Transverse colon (tissue), 4 donors: ENCODE results near the gene PPP1R9A. TPM values are rescaled to one million over a fixed set of nuclear protein-coding genes. Genes with fewer than 3 reads are reported as not detected.

Experiments used
- DNase-seq: peaks from one replicate; pipeline ENCODE4 v3.0.0-alpha.2; 2019
- H3K27ac ChIP-seq, 4 donors: fragments of 200-600 bp; sonication (generic); 2 replicates each; pipeline ENCODE4 v1.5.1; 2016 to 2018; ENCODE audit warnings: inconsistent platforms in 4 of 4
- H3K27me3 ChIP-seq: fragments of 200-600 bp; sonication (generic); 2 replicates; pipeline ENCODE4 v1.5.1; 2017; ENCODE audit warnings: inconsistent platforms
- H3K36me3 ChIP-seq, 4 donors: fragments of 200-600 bp; sonication (generic); 2 replicates each; pipeline ENCODE4 v1.5.1; 2017 to 2019; ENCODE audit warnings: inconsistent platforms in 4 of 4
- H3K4me1 ChIP-seq, 4 donors: fragments of 200-600 bp; sonication (generic); 2 replicates each; pipeline ENCODE4 v1.5.1; 2017 to 2020; ENCODE audit warnings: inconsistent platforms in 4 of 4
- H3K4me3 ChIP-seq, 4 donors: fragments of 200-600 bp; sonication (generic); 1 replicate in 1 of 4; 2 replicates in 3 of 4; pipeline versions ENCODE4 v1.5.1 to v1.6.1; 2017 to 2019; ENCODE audit warnings: inconsistent platforms in 4 of 4
- H3K9me3 ChIP-seq, 2 donors: fragments of 200-600 bp; sonication (generic); 2 replicates each; pipeline ENCODE4 v1.5.1; 2017 to 2019; ENCODE audit warnings: inconsistent platforms in 2 of 2
- CTCF ChIP-seq, 5 experiments: fragments of 200-600 bp in 3 of 5; fragments of 450-650 bp in 2 of 5; sonication (generic) in 3 of 5; IDR thresholded peaks; 1 replicate in 2 of 5; 2 replicates in 3 of 5; pipeline ENCODE4 v1.5.1; 2016 to 2017; ENCODE audit warnings: antibody characterized with exemption in 5 of 5, inconsistent platforms in 3 of 5, mild to moderate bottlenecking in 2 of 5, moderate library complexity in 1 of 5
- EP300 ChIP-seq: sonication (generic); formaldehyde crosslinking; IDR thresholded peaks from one replicate; pipeline ENCODE4 v1.6.1; 2017; ENCODE audit warnings: antibody characterized with exemption, low read depth
- POLR2A ChIP-seq: fragments of 450-650 bp; IDR thresholded peaks from one replicate; pipeline ENCODE4 v1.6.1; 2016; ENCODE audit warnings: antibody characterized with exemption, mild to moderate bottlenecking, moderate library complexity
- POLR2AphosphoS5 ChIP-seq, 3 donors: sonication (generic); formaldehyde crosslinking; IDR thresholded peaks; one replicate each; pipeline ENCODE4 v1.6.1; 2016; ENCODE audit warnings: antibody characterized with exemption in 3 of 3
- WGBS, 2 donors: methylation state at CpG; one replicate each; pipeline ENCODE4 v1.1.5; 2018; ENCODE audit warnings: low coverage in 1 of 2; 5-methylcytosine and 5-hydroxymethylcytosine counted together
- in situ Hi-C, 4 donors: fragments of 200-750 bp; cut with MboI; loops; one replicate each; pipeline versions ENCODE4 v1.15.0 to v1.15.1; 2017; ENCODE audit warnings: low sequenced_read_pairs in 3 of 4, low pct_ligation_motif_present in 1 of 4, low pct_unique_long_range_greater_than_20kb in 1 of 4
- intact Hi-C: fragments of 100-400 bp; cut with DNase I; formaldehyde crosslinking; loops from one replicate; pipeline ENCODE4 v1.15.1; 2023; ENCODE audit warnings: low total_unique reads
- total RNA-seq, 4 donors: library from RNA; depleted of rRNA; stranded (reverse); fragments of >200 nt; gene quantifications; one replicate each; pipeline ENCODE4 v1.1.0, GENCODE V29; 2016

The PPP1R9A gene
- total RNA-seq, 4 donors from 2014 or later = 13.1 to 30.0 (median 23.2) TPM

GRCh38 chr7:95106401-95106800 lies 199.0 kb downstream of the PPP1R9A start:
- Histone ChIP-seq H3K4me1 (peaks cover 0 to 4% (median 2%) of the 10 kb centered on the region in 4 donors), H3K27ac (peak overlapping the region in 1 of 4 donors; percentile 64), H3K36me3 (no peaks in the 10 kb centered on the region), H3K27me3 (no peaks in the 10 kb centered on the region), H3K9me3 (no peaks in the 10 kb centered on the region), H3K4me3 (no peak overlapping the region)
- intact Hi-C loops = no loop called here
- no peak for TF ChIP-seq CTCF (IDR thresholded peaks at IDR 0.05)
- no peak for TF ChIP-seq EP300
- TF ChIP-seq POLR2A = no peak
- TF ChIP-seq POLR2AphosphoS5 (IDR thresholded peaks at IDR 0.05) = no peak
- in situ Hi-C loops = no loop called here
- WGBS, 2 donors = 84 to 94% methylated on average over 2 of the region's 2 CpGs
- DNase-seq = no peak

- H3K9me3 ChIP-seq = no peaks in the 10 kb centered on the region
- DNase-seq = no peak
- in situ Hi-C loops (no loop called here), intact Hi-C loops (no loop called here)
- no peak for TF ChIP-seq POLR2A
- TF ChIP-seq POLR2AphosphoS5 (IDR thresholded peaks at IDR 0.05) = no peak
- TF ChIP-seq CTCF (IDR thresholded peaks at IDR 0.05) = no peak
- no peak for TF ChIP-seq EP300
- WGBS, 2 donors = 90 to 94% methylated on average over 3 of the region's 3 CpGs
- no peaks in the 10 kb centered on the region for H3K27me3 ChIP-seq
- H3K4me3 ChIP-seq = no peak overlapping the region
- H3K36me3 ChIP-seq = no peaks in the 10 kb centered on the region
- no peaks in the 10 kb centered on the region for H3K4me1 ChIP-seq
- no peak overlapping the region for H3K27ac ChIP-seq
These were observed 203.3 kb downstream of the PPP1R9A start for GRCh38 chr7:95110707-95111106.

GRCh38 chr7:95113590-95113989 lies 206.2 kb downstream of the PPP1R9A start:
- in situ Hi-C loops = no loop called here

GRCh38 chr7:95126053-95126709 lies 218.8 kb downstream of the PPP1R9A start:
- DNase-seq = no peak
- in situ Hi-C loops = no loop called here
- 42 to 47% methylated on average over 2 of the region's 2 CpGs for WGBS, 2 donors
- TF ChIP-seq POLR2A = no peak
- TF ChIP-seq POLR2AphosphoS5 (IDR thresholded peaks at IDR 0.05) = no peak
- no peak for TF ChIP-seq CTCF (IDR thresholded peaks at IDR 0.05)
- TF ChIP-seq EP300 = no peak
- Histone ChIP-seq H3K4me3 (no peak overlapping the region), H3K4me1 (no peaks in the 10 kb centered on the region), H3K36me3 (no peaks in the 10 kb centered on the region), H3K27me3 (no peaks in the 10 kb centered on the region), H3K9me3 (no peaks in the 10 kb centered on the region), H3K27ac (no peak overlapping the region)
- intact Hi-C loops = no loop called here

More at GRCh38 chr7:95113590-95113989, 206.2 kb downstream of the PPP1R9A start:
- Histone ChIP-seq H3K27ac (no peak overlapping the region), H3K4me3 (no peak overlapping the region), H3K27me3 (no peaks in the 10 kb centered on the region), H3K9me3 (no peaks in the 10 kb centered on the region), H3K4me1 (no peaks in the 10 kb centered on the region), H3K36me3 (no peaks in the 10 kb centered on the region)
- intact Hi-C loops = no loop called here
- TF ChIP-seq POLR2A (no peak), EP300 (no peak), POLR2AphosphoS5 (IDR thresholded peaks at IDR 0.05) (no peak), CTCF (IDR thresholded peaks at IDR 0.05) (no peak)
- no peak for DNase-seq
